ENCODE data around the gene ADAMTSL1. TPM values are rescaled to one million over a fixed set of nuclear protein-coding genes. Genes with fewer than 3 reads are reported as not detected.

The ADAMTSL1 gene
- total and polyA plus RNA-seq, 2 donors (not counting 3 experiments of a cell fraction or from before 2014, with no cell fraction given), result 15.0 to 18.4 TPM

DNA sequence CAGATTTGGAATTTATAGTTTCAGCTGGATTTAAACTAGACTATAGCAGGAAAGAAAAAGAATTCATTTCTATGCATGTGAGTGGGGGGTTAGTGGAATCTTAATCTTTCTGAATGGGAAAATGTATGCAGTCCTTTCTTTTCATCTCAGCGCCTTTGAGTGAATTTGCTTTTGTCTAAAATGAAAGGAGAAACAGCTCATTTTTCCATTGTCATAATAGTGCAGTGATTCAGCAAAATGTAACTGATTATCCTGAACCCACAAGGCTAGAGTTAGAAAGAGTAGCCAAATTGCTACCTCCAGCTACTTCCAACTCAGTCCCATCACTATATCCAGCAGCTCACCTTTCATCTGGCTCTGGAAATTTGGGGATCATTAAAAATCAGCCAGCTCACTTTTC lies 134.4 kb downstream of the ADAMTSL1 start:
- Histone ChIP-seq H4K20me1 (replicated peaks; ENCODE audit: control insufficient read depth, extremely low read depth, insufficient read depth, low read length) (no peaks in the 10 kb centered on the region), H3K4me1 (ENCODE audit: control insufficient read depth, extremely low read depth, insufficient read depth, low read length) (no peaks in the 10 kb centered on the region), H3K79me2 (ENCODE audit: control insufficient read depth, insufficient read depth, low read length) (no peaks in the 10 kb centered on the region), H2AFZ (ENCODE audit: low read depth, low read length) (no peak overlapping the region), H3K4me2 (ENCODE audit: insufficient read depth, low read length) (no peak overlapping the region), H3K27me3 (ENCODE audit: control insufficient read depth in 2 of 2, insufficient read depth in 2 of 2, low read length in 2 of 2) (no peaks in the 10 kb centered on the region), H3K9ac (replicated peaks; ENCODE audit: extremely low read depth, insufficient read depth, low read length) (no peak overlapping the region), H3K36me3 (ENCODE audit: control insufficient read depth in 2 of 2, extremely low read depth in 1 of 2, insufficient read depth in 2 of 2, low read length in 2 of 2) (no peaks in the 10 kb centered on the region), H3K27ac (ENCODE audit: insufficient read depth, low read depth, low read length) (no peak overlapping the region), H3K9me1 (replicated peaks; ENCODE audit: control insufficient read depth, extremely low read depth, insufficient read depth, low read length) (no peaks in the 10 kb centered on the region), H3K9me3 (replicated peaks; ENCODE audit: control insufficient read depth, insufficient read depth, low read length) (no peaks in the 10 kb centered on the region), H3K4me3 (replicated peaks in 1 of 3; ENCODE audit: insufficient read depth in 1 of 3, low read depth in 1 of 3, low read length in 3 of 3) (no peak overlapping the region)
- ChIA-PET POLR2A (no interaction called here), CTCF (no interaction called here)
- intact Hi-C loops (cut with micrococcal nuclease), result no loop called here
- no TSS peak for BruUV-seq (replicated peaks)
- FAIRE-seq, result no peak
- TF ChIP-seq MYC (IDR thresholded peaks at IDR 0.05; ENCODE audit: low read depth, low read length) (no peak), EZH2 (IDR thresholded peaks at IDR 0.05; ENCODE audit: borderline replicate concordance, low read depth, low read length, severe bottlenecking) (no peak), JUN (IDR thresholded peaks at IDR 0.05; ENCODE audit: borderline replicate concordance, insufficient read depth, insufficient read length, low read depth) (no peak), POLR2AphosphoS5 (IDR thresholded peaks at IDR 0.05; ENCODE audit: insufficient read depth, low read depth, low read length) (no peak), FOS (IDR thresholded peaks at IDR 0.05; ENCODE audit: borderline replicate concordance, insufficient read depth, low read length) (no peak), POLR2A (IDR thresholded peaks at IDR 0.05; ENCODE audit: low read depth, low read length) (no peak), CTCF (IDR thresholded peaks at IDR 0.05; ENCODE audit: extremely low read depth in 1 of 2, insufficient read depth in 1 of 2, low read depth in 1 of 2, low read length in 2 of 2) (no peak)
- TF ChIP-seq, protein P1, sequence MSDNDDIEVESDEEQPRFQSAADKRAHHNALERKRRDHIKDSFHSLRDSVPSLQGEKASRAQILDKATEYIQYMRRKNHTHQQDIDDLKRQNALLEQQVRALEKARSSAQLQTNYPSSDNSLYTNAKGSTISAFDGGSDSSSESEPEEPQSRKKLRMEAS (IDR thresholded peaks at IDR 0.05; ENCODE audit: insufficient read depth, insufficient read length), result no peak
- DNase-seq (ENCODE audit: low read depth, low spot score), result no peak
- dilution Hi-C loops (cut with MboI; ENCODE audit: extremely low pct_ligation_motif_present, low sequenced_read_pairs), result no loop called here
